H9 (cell line): ENCODE measurements around the gene ANKRD39. TPM values are rescaled to one million over a fixed set of nuclear protein-coding genes. Genes with fewer than 3 reads are reported as not detected.
A peak's percentile ranks its signal among the peaks of the same experiment; 100 is the strongest.

Source experiments
- DNase-seq: peaks from one replicate; pipeline ENCODE4 v3.0.0-alpha.2; 2017
- H2AFZ ChIP-seq: one replicate; pipeline ENCODE4 v1.6.1; 2013; ENCODE audit warnings: mild to moderate bottlenecking, low read length, control low read depth, moderate library complexity
- H2AK5ac ChIP-seq: 2 replicates; pipeline ENCODE4 v1.6.1; 2013; ENCODE audit warnings: low read length, control low read depth, mixed read lengths; ENCODE audit not compliant: insufficient read length
- H2BK120ac ChIP-seq: one replicate; pipeline ENCODE4 v1.6.1; 2013; ENCODE audit warnings: low read depth, mild to moderate bottlenecking, low read length, control low read depth, inconsistent platforms; ENCODE audit not compliant: poor library complexity, severe bottlenecking
- H2BK12ac ChIP-seq: 2 replicates; pipeline ENCODE4 v1.6.1; 2013; ENCODE audit warnings: low read length, control low read depth, mixed read lengths, low read depth; ENCODE audit not compliant: insufficient read length
- H2BK15ac ChIP-seq: 2 replicates; pipeline ENCODE4 v1.6.1; 2013; ENCODE audit warnings: low read depth, low read length, control low read depth
- H2BK20ac ChIP-seq: one replicate; pipeline ENCODE4 v1.6.1; 2013; ENCODE audit warnings: low read depth, mild to moderate bottlenecking, low read length, control low read depth, inconsistent platforms; ENCODE audit not compliant: poor library complexity, severe bottlenecking
- H2BK5ac ChIP-seq: 2 replicates; pipeline ENCODE4 v1.6.1; 2013; ENCODE audit warnings: low read length, control low read depth, mixed read lengths; ENCODE audit not compliant: insufficient read length
- H3K14ac ChIP-seq: 2 replicates; pipeline ENCODE4 v1.6.1; 2013; ENCODE audit warnings: low read length, control low read depth; ENCODE audit not compliant: insufficient read depth
- H3K18ac ChIP-seq: 2 replicates; pipeline ENCODE4 v1.6.1; 2013; ENCODE audit warnings: low read depth, mild to moderate bottlenecking, mixed read lengths, low read length, control low read depth; ENCODE audit not compliant: insufficient read length
- H3K23ac ChIP-seq: 2 replicates; pipeline ENCODE4 v1.6.1; 2013; ENCODE audit warnings: low read length, control low read depth, mixed read lengths, low read depth; ENCODE audit not compliant: insufficient read length
- H3K23me2 ChIP-seq: 2 replicates; pipeline ENCODE4 v1.6.1; 2013; ENCODE audit warnings: low read depth, mild to moderate bottlenecking, mixed read lengths, low read length, control low read depth; ENCODE audit not compliant: insufficient read length, poor library complexity, severe bottlenecking
- H3K27ac ChIP-seq: 2 replicates; pipeline ENCODE4 v1.5.1; 2013; ENCODE audit warnings: low read length, control low read depth, mixed read lengths, low read depth; ENCODE audit not compliant: insufficient read length
- H3K27me3 ChIP-seq: 2 replicates; pipeline ENCODE4 v1.6.1; 2013; ENCODE audit warnings: low read length, control low read depth, inconsistent platforms; ENCODE audit not compliant: insufficient read depth
- H3K4ac ChIP-seq: 2 replicates; pipeline ENCODE4 v1.6.1; 2013; ENCODE audit warnings: low read depth, mild to moderate bottlenecking, control low read depth, inconsistent platforms, low read length, moderate library complexity
- H3K4me1 ChIP-seq: 2 replicates; pipeline ENCODE4 v1.6.1; 2013; ENCODE audit warnings: low read length, control low read depth, inconsistent platforms; ENCODE audit not compliant: insufficient read depth
- H3K4me2 ChIP-seq: 2 replicates; pipeline ENCODE4 v1.6.1; 2013; ENCODE audit warnings: low read length, control low read depth, mixed read lengths; ENCODE audit not compliant: insufficient read length, insufficient read depth
- H3K56ac ChIP-seq: 2 replicates; pipeline ENCODE4 v1.6.1; 2013; ENCODE audit warnings: low read depth, mild to moderate bottlenecking, mixed read lengths, low read length, control low read depth; ENCODE audit not compliant: insufficient read length
- H3K79me1 ChIP-seq: 2 replicates; pipeline ENCODE4 v1.6.1; 2013; ENCODE audit warnings: low read depth, mild to moderate bottlenecking, moderate library complexity, low read length, control low read depth, inconsistent platforms; ENCODE audit not compliant: insufficient read depth, poor library complexity, severe bottlenecking
- H3K79me2 ChIP-seq: 2 replicates; pipeline ENCODE4 v1.6.1; 2013; ENCODE audit warnings: low read length, control low read depth, inconsistent platforms; ENCODE audit not compliant: insufficient read depth
- H3K9ac ChIP-seq: 2 replicates; pipeline ENCODE4 v1.6.1; 2013; ENCODE audit warnings: low read length, control low read depth, mixed read lengths; ENCODE audit not compliant: insufficient read length; ENCODE audit errors: extremely low read depth
- H3K9me3 ChIP-seq: one replicate; pipeline ENCODE4 v1.6.1; 2013; ENCODE audit warnings: low read depth, low read length, inconsistent platforms; ENCODE audit not compliant: control insufficient read depth
- H3T11ph ChIP-seq: one replicate; pipeline ENCODE4 v1.6.1; 2013; ENCODE audit warnings: mild to moderate bottlenecking, low read length, control low read depth, inconsistent platforms
- H4K20me1 ChIP-seq: one replicate; pipeline ENCODE4 v1.6.1; 2013; ENCODE audit not compliant: control insufficient read depth, insufficient read length, insufficient read depth
- H4K5ac ChIP-seq: 2 replicates; pipeline ENCODE4 v1.6.1; 2013; ENCODE audit warnings: low read depth, mild to moderate bottlenecking, mixed read lengths, low read length, control low read depth; ENCODE audit not compliant: insufficient read length
- H4K8ac ChIP-seq: replicated peaks from 2 replicates; pipeline ENCODE4 v1.6.1; 2013; ENCODE audit warnings: low read length, control low read depth, mixed read lengths, low read depth; ENCODE audit not compliant: insufficient read length
- H4K91ac ChIP-seq: 2 replicates; pipeline ENCODE4 v1.6.1; 2013; ENCODE audit warnings: low read depth, mild to moderate bottlenecking, moderate library complexity, mixed read lengths, low read length, control low read depth; ENCODE audit not compliant: insufficient read length
- H3K27ac Mint-ChIP-seq, 3 experiments: 2 replicates in 2 of 3; 3 replicates in 1 of 3; pipeline ENCODE4 v1.8.0; 2020 to 2021; ENCODE audit warnings: mixed read lengths in 3 of 3, mild to moderate bottlenecking in 1 of 3, moderate library complexity in 1 of 3
- H3K27me3 Mint-ChIP-seq: 2 replicates; pipeline ENCODE4 v1.8.0; 2021; ENCODE audit warnings: low read depth, mild to moderate bottlenecking, moderate library complexity, mixed read lengths
- H3K36me3 Mint-ChIP-seq, 3 experiments: 2 replicates in 2 of 3; 3 replicates in 1 of 3; pipeline ENCODE4 v1.8.0; 2020 to 2021; ENCODE audit warnings: low read depth in 3 of 3, mixed read lengths in 3 of 3; ENCODE audit not compliant: insufficient read depth in 1 of 3
- H3K4me1 Mint-ChIP-seq, 2 experiments: 2 replicates each; pipeline ENCODE4 v1.8.0; 2020; ENCODE audit warnings: mixed read lengths in 2 of 2
- H3K4me3 Mint-ChIP-seq, 2 experiments: 2 replicates in 1 of 2; 3 replicates in 1 of 2; pipeline ENCODE4 v1.8.0; 2020 to 2021; ENCODE audit warnings: mild to moderate bottlenecking in 2 of 2, mixed read lengths in 2 of 2, moderate library complexity in 1 of 2
- H3K9me3 Mint-ChIP-seq, 2 experiments: 2 replicates in 1 of 2; 3 replicates in 1 of 2; pipeline ENCODE4 v1.8.0; 2020; ENCODE audit warnings: mild to moderate bottlenecking in 2 of 2, mixed read lengths in 2 of 2, moderate library complexity in 1 of 2
- CTCF ChIP-seq: fragments of 200-600 bp; sonication (generic); conservative IDR thresholded peaks from 3 replicates; pipeline ENCODE4 v1.8.0; 2021; ENCODE audit warnings: antibody characterized with exemption, mild to moderate bottlenecking
- WGBS: extraction: QIAGEN DNeasy Blood & Tissue Kit; methylation state at CpG from one replicate; pipeline ENCODE4 v1.1.7; 2013; ENCODE audit warnings: missing lambda C conversion rate, low lambda C conversion rate, mixed read lengths; ENCODE audit not compliant: insufficient read length; ENCODE audit errors: extremely low coverage; 5-methylcytosine and 5-hydroxymethylcytosine counted together
- total RNA-seq: library from RNA; stranded (reverse); gene quantifications from 2 replicates; pipeline ENCODE4 v1.2.1, GENCODE V29; 2021

ANKRD39 gene
- total RNA-seq, 1 experiment from 2014 or later: 13.0 TPM

DNA sequence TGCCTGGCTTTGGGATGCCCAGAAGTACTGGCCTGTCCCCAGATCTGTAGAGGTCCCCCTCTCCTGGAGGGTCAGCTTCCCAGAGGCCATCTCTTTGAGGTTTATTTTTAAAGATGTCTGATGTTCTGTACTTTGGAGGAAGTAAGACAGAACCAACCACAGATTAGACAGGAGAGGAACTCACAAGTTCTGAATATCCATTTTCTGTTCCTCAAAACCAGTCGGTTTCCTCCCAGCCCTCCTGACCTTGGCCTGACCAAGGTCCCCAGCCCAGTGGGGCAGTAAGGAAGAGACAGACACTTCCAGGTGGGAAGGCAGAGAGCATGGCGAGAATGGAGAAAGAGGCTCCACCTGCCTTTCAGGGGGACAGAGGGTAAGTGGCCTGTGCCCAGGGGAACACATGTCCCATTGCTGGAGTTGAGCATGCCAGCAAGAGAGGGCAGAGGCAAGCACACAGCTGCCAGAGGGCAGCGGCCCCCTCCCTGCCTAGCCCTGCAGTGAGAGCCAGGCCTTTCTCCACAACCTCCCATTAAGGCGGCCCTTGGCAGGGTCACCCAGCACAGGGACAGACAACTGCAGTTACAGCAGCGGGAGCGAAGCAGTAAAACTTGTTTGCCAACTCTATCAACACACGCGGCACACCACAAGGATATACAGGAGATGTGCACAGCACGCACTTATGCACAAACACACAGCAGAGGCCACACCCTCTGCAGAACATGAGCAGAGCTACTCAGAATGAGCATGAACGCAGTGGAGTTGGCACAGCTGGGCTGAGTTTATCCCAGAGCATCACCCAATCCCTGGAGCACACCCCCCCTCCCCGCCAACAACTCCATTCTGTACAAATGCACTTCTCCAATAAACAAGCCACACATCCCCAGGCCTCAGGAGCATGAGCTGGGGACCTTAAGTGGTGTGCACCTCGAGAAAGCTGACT, 30.5 kb upstream of the ANKRD39 start:
- WGBS: no CpG with 5 or more reads among the region's 12 CpGs
- H3K4me1 Mint-ChIP-seq: peaks cover 42 to 45% of the 10 kb centered on the region in 2 experiments

More for the DNA sequence above, 30.5 kb upstream of the ANKRD39 start:
- Histone ChIP-seq H3K4me2 (no peak overlapping the region), H3K18ac (no peak overlapping the region), H3K27ac (no peak overlapping the region), H4K20me1 (no peaks in the 10 kb centered on the region), H3K9me3 (no peaks in the 10 kb centered on the region), H3T11ph (no peak overlapping the region), H4K8ac (no peak overlapping the region), H2BK120ac (no peak overlapping the region), H3K23ac (no peak overlapping the region), H2BK5ac (no peak overlapping the region), H2BK15ac (no peak overlapping the region), H3K56ac (no peak overlapping the region), H3K4ac (no peak overlapping the region), H2BK12ac (no peak overlapping the region), H2AK5ac (no peak overlapping the region), H3K14ac (peak overlapping the region; percentile 14; the same call in 1 of the 2 replicates), H3K79me1 (no peaks in the 10 kb centered on the region), H4K5ac (no peak overlapping the region), H3K79me2 (no peaks in the 10 kb centered on the region), H3K4me1 (peaks cover 7% of the 10 kb centered on the region; the same call in 1 of the 2 replicates), H2BK20ac (no peak overlapping the region), H4K91ac (no peak overlapping the region), H3K23me2 (no peaks in the 10 kb centered on the region), H3K9ac (no peak overlapping the region), H3K27me3 (no peaks in the 10 kb centered on the region; the same call in 1 of the 2 replicates), H2AFZ (no peak overlapping the region)
- no peak for DNase-seq
- Mint-ChIP-seq H3K36me3 (no peaks in the 10 kb centered on the region), H3K27ac (peak overlapping the region in 1 of 3 experiments; percentile 70; a peak in 2 of 7 replicates), H3K9me3 (no peaks in the 10 kb centered on the region; a peak in 1 of 5 replicates), H3K27me3 (peaks cover 7% of the 10 kb centered on the region), H3K4me3 (no peak overlapping the region)
- TF ChIP-seq CTCF: no peak
